Adrenal gland (tissue), 5 donors: ENCODE measurements around the gene LAMTOR5.

Experiments
- CTCF ChIP-seq, 6 experiments: fragments of 450-650 bp in 4 of 6; fragments of 200-600 bp in 2 of 6; sonication (generic) in 1 of 6; IDR thresholded peaks; 1 replicate in 5 of 6; 2 replicates in 1 of 6; pipeline versions ENCODE4 v1.5.1 to v1.8.0; 2016 to 2021; ENCODE audit warnings: antibody characterized with exemption in 6 of 6, mild to moderate bottlenecking in 2 of 6, moderate library complexity in 1 of 6
- POLR2A ChIP-seq, 2 donors: fragments of 450-650 bp; IDR thresholded peaks; one replicate each; pipeline ENCODE4 v1.6.1; 2017; ENCODE audit warnings: antibody characterized with exemption in 2 of 2, mild to moderate bottlenecking in 2 of 2, moderate library complexity in 1 of 2
- donor health status: DM: no; HTN: no; CAD: no.

GRCh38 chr1:110433803-110434202 is 26.3 kb upstream of the LAMTOR5 start:
- TF ChIP-seq POLR2A (IDR thresholded peaks at IDR 0.05) (no peak), CTCF (IDR thresholded peaks at IDR 0.05) (peak in 4 of 6 experiments; percentile 34 to 65 (median 56))
